A549 (cell line): Measurements from ENCODE around the gene FOSL2.
A peak's percentile ranks its signal among the peaks of the same experiment; 100 is the strongest.

ENCODE experiments used
- EP300 ChIP-seq, 2 experiments: fragments of >200 bp; sonication (Bioruptor Twin); formaldehyde crosslinking; IDR thresholded peaks; 2 replicates in 1 of 2; 3 replicates in 1 of 2; pipeline ENCODE4 v1.6.1; 2016 to 2017
- ESRRA ChIP-seq: fragments of 150-350 bp; IDR thresholded peaks from 2 replicates; pipeline ENCODE4 v1.6.1; 2014; ENCODE audit warnings: mild to moderate bottlenecking, low read length, borderline replicate concordance
- HOXB13 ChIP-seq: fragments of 250-450 bp; sonication (Bioruptor Pico); IDR thresholded peaks from 2 replicates; pipeline ENCODE4 v1.5.0; 2020; ENCODE audit warnings: low read depth, mild to moderate bottlenecking, moderate library complexity
- HOXB5 ChIP-seq: fragments of 250-450 bp; sonication (Bioruptor Pico); IDR thresholded peaks from 2 replicates; pipeline ENCODE4 v1.5.0; 2020; ENCODE audit warnings: mild to moderate bottlenecking, moderate library complexity
- KDM1A ChIP-seq: fragments of 200-600 bp; sonication (generic); IDR thresholded peaks from 2 replicates; pipeline ENCODE4 v1.6.1; 2016; ENCODE audit warnings: low read depth, mild to moderate bottlenecking
- MAFK ChIP-seq: fragments of 450-650 bp; IDR thresholded peaks from 2 replicates; pipeline ENCODE4 v1.6.1; 2014; ENCODE audit not compliant: partially characterized antibody
- POLR2AphosphoS2 ChIP-seq: conservative IDR thresholded peaks from 2 replicates; pipeline ENCODE4 v1.6.1; 2012; ENCODE audit warnings: low read length, improper control_type of control experiment, inconsistent platforms
- RAD21 ChIP-seq, 2 experiments: fragments of >200 bp in 1 of 2; sonication (Bioruptor Twin) in 1 of 2; formaldehyde crosslinking in 1 of 2; IDR thresholded peaks in 1 of 2; conservative IDR thresholded peaks in 1 of 2; 2 replicates in 1 of 2; 3 replicates in 1 of 2; pipeline ENCODE4 v1.6.1; 2012 to 2018; ENCODE audit warnings: inconsistent platforms in 1 of 2
- RARB ChIP-seq: fragments of 250-450 bp; sonication (Bioruptor Pico); IDR thresholded peaks from 2 replicates; pipeline ENCODE4 v1.8.0; 2021; ENCODE audit warnings: mild to moderate bottlenecking, moderate library complexity
- SMC3 ChIP-seq: fragments of >200 bp; sonication (Bioruptor Twin); formaldehyde crosslinking; IDR thresholded peaks from 3 replicates; pipeline ENCODE4 v1.6.1; 2018; ENCODE audit warnings: inconsistent platforms
- TF ChIP-seq, protein P1 (sequence below): fragments of >200 bp; sonication (Bioruptor Twin); formaldehyde crosslinking; IDR thresholded peaks from 3 replicates; pipeline ENCODE4 v1.5.1; 2016
- TF ChIP-seq, protein P2 (sequence below): fragments of 200-600 bp; sonication (generic); IDR thresholded peaks from 2 replicates; pipeline ENCODE4 v1.6.1; 2016; ENCODE audit warnings: antibody characterized with exemption, mild to moderate bottlenecking, moderate library complexity
- TF ChIP-seq, protein P3 (sequence below): IDR thresholded peaks from 2 replicates; pipeline ENCODE4 v1.6.1; 2012
- TF ChIP-seq, protein P4 (sequence below): IDR thresholded peaks from 2 replicates; pipeline ENCODE4 v1.6.1; 2012; ENCODE audit warnings: low read depth, borderline replicate concordance

DNA sequence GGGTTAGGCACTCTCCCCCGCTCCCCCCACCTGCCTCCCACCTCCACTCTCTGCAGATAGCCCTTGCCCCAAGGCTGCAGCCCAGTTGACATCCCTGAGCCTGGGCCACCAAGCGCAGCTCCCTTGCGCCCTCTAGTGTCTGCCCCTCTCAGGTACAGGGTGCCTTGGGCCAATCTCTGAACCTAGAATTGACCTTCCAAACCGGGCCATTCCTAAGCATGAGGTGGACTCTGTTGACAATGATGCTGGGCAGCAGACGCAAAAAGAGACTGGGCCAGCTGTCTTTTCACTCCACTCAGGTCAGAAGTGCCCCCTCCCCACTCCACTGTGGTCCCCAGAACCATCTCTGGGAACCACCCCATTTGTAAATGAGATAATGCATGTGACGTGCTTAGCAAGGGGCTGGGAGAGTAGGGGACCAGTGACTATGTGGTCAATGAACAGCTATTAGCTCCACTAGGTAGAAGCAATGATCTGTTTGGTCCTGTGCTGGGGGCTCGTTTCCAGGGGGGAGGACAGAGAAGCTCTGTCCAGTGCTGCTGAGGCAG is 60.0 kb downstream of the FOSL2 start:
- TF ChIP-seq RAD21 (conservative IDR thresholded peaks at IDR 0.05 in 1 of 2, IDR thresholded peaks at IDR 0.05 in 1 of 2), result peak; percentile 98 to 99
- no peak for TF ChIP-seq POLR2AphosphoS2
- TF ChIP-seq, protein P1, sequence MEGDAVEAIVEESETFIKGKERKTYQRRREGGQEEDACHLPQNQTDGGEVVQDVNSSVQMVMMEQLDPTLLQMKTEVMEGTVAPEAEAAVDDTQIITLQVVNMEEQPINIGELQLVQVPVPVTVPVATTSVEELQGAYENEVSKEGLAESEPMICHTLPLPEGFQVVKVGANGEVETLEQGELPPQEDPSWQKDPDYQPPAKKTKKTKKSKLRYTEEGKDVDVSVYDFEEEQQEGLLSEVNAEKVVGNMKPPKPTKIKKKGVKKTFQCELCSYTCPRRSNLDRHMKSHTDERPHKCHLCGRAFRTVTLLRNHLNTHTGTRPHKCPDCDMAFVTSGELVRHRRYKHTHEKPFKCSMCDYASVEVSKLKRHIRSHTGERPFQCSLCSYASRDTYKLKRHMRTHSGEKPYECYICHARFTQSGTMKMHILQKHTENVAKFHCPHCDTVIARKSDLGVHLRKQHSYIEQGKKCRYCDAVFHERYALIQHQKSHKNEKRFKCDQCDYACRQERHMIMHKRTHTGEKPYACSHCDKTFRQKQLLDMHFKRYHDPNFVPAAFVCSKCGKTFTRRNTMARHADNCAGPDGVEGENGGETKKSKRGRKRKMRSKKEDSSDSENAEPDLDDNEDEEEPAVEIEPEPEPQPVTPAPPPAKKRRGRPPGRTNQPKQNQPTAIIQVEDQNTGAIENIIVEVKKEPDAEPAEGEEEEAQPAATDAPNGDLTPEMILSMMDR, result peak; percentile 94
- TF ChIP-seq HOXB5, result no peak
- TF ChIP-seq HOXB13 (CRISPR knock-in tag), result no peak
- no peak for TF ChIP-seq KDM1A
- TF ChIP-seq, protein P2, sequence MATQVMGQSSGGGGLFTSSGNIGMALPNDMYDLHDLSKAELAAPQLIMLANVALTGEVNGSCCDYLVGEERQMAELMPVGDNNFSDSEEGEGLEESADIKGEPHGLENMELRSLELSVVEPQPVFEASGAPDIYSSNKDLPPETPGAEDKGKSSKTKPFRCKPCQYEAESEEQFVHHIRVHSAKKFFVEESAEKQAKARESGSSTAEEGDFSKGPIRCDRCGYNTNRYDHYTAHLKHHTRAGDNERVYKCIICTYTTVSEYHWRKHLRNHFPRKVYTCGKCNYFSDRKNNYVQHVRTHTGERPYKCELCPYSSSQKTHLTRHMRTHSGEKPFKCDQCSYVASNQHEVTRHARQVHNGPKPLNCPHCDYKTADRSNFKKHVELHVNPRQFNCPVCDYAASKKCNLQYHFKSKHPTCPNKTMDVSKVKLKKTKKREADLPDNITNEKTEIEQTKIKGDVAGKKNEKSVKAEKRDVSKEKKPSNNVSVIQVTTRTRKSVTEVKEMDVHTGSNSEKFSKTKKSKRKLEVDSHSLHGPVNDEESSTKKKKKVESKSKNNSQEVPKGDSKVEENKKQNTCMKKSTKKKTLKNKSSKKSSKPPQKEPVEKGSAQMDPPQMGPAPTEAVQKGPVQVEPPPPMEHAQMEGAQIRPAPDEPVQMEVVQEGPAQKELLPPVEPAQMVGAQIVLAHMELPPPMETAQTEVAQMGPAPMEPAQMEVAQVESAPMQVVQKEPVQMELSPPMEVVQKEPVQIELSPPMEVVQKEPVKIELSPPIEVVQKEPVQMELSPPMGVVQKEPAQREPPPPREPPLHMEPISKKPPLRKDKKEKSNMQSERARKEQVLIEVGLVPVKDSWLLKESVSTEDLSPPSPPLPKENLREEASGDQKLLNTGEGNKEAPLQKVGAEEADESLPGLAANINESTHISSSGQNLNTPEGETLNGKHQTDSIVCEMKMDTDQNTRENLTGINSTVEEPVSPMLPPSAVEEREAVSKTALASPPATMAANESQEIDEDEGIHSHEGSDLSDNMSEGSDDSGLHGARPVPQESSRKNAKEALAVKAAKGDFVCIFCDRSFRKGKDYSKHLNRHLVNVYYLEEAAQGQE, result no peak
- TF ChIP-seq MAFK, result no peak
- TF ChIP-seq, protein P3, sequence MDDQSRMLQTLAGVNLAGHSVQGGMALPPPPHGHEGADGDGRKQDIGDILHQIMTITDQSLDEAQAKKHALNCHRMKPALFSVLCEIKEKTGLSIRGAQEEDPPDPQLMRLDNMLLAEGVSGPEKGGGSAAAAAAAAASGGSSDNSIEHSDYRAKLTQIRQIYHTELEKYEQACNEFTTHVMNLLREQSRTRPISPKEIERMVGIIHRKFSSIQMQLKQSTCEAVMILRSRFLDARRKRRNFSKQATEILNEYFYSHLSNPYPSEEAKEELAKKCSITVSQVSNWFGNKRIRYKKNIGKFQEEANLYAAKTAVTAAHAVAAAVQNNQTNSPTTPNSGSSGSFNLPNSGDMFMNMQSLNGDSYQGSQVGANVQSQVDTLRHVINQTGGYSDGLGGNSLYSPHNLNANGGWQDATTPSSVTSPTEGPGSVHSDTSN, result no peak
- no peak for TF ChIP-seq ESRRA
- TF ChIP-seq RARB (CRISPR knock-in tag), result no peak
- peak; percentile 95 for TF ChIP-seq SMC3
- TF ChIP-seq, protein P4, sequence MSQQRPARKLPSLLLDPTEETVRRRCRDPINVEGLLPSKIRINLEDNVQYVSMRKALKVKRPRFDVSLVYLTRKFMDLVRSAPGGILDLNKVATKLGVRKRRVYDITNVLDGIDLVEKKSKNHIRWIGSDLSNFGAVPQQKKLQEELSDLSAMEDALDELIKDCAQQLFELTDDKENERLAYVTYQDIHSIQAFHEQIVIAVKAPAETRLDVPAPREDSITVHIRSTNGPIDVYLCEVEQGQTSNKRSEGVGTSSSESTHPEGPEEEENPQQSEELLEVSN, result no peak
- no peak for TF ChIP-seq EP300 (IDR thresholded peaks at IDR 0.05)
